ENCODE measurements around the gene LRRC61.

LRRC61 gene

DNA sequence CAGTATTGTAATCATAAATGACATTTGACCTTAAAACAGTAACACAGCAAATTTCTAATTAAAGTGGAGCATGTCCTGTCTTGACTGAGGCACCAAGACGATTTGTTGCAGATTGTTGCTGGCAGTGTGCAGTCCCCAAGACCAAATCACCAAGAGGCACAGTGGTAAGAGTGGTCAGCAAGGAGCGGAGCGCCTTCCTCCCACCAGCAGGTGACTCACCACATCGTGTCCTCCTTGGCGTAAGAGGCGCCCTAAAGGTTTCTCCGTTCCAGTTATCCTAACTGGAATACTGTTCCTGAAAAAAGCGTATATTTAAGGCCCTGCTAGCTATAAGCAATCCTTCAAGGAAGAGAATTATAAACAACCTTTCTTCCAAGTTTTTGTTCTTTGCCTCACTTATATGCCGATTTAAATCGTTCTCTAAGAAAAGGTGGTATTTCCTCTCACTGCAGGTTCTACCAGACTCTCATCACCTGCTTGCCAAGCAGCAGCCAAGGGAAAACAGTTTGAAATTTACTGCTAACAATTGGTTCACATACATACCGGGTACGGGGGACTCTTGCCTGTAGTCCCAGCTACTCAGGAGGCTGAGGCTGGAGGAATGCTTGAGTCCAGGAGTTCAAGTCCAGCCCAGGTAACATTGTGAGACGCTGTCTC is 34.7 kb downstream of the LRRC61 start:
- no peak for DNase-seq

DNA sequence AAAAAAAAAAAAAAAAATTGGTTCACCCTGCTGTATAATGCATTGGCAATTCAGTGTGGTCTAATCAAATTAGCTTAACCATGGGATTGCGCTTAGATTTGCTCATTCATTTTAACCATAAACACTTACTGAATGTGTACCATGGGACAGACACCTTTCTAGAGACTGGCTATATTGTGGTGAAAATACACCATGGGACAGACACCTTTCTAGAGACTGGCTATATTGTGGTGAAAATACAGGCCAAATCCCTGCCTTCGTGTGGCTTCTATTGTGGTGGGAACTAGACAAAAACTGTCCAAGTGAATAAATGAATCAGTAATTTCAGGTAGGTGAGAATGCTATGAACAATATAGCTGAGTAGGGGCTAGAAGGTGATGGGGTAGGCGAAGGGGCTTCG is 35.3 kb downstream of the LRRC61 start:
- no peak for DNase-seq

DNA sequence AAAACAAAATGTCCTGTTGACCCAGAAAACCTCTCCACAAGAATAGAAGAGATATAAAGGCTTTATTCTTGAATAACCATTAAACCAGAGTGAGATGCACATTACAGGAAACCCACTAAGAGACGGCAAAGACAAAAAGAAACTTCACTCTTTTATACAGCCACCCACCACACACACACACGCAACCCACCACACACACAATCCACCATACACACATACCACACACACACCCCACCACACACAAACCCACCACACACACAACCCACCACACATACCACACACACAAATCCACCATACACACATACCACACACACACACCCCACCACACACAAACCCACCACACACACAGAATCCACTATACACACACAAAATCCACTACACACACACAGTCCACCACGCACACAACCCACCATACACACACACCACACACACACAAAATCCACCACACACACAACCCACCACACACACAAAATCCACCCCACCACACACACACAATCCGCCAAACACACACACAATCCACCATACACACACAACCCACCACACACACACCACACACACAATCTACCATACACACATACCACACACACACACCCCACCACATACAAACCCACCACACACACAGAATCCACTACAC is 36.0 kb downstream of the LRRC61 start:
- no peak for DNase-seq

DNA sequence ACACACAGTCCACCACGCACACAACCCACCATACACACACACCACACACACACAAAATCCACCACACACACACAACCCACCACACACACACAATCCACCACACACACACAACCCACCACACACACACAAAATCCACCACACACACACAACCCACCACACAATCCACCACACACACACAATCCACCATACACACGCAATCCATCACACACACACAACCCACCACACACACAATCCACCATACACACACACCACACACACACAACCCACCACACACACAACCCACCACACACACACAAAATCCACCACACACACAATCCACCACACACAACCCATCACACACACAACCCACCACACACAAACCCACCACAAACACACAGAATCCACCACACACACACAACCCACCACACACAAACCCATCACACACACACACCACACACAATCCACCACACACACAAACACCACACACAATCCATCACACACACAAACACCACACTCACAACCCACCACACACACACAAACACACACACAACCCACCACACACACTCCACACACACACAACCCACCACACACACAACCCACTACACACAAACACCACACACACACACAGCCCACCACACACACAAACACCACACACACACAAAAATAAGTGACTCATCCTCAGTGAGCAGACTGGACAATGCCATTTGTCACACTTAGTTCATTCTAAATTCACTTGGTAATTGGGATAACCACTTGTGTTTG is 36.6 kb downstream of the LRRC61 start:
- DNase-seq, result no peak

DNA sequence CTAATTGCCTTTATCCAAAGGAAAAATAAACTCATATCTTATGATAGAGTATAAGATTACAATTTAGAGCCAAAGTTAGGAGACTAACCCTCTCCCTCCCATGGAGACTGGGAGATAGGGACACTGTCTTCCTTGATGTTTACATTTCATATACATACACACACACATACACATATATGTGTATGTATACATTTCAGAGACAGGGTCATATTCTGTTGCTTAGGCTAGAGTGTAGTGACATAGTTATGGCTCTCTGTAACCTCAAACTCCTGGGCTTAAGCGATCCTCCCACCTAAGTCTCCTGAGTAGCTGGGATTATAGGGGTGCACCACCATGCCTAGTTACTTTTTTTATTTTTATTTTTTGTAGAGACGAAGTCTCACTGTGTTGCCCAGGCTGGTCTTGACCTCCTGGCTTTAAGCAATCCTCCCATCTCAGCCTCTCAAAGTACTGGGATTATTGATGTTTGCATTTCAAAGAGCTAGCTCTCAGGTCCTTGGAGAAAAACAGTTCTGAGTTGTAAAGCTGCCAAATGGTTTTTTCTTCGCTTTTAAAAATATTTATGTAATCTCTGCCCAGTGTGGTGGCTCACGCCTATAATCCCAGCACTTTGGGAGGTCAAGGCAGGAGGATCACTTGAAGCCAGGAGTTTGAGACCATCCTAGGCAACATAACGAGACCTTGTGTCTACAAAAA is 37.4 kb downstream of the LRRC61 start:
- DNase-seq, result no peak

DNA sequence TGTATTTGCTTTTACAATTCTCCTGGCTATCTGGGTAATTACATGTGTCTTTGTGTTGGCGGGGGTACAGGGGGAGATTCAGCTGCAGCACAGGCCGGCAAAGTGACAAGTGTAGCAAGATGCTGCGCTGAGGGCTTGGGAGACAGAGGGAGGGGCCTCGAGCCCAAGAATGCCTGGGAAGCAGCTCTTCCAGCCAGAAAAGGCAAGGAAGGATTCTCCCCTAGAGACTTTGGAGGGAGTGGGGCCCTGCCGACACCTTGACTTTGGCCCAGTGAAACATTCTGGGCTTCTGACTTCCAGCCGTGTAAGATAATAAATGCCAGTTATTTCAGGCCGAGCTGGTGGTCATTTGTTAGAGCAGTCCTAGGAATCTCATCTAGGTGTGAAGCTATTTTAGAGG is 38.2 kb downstream of the LRRC61 start:
- DNase-seq, result no peak

DNA sequence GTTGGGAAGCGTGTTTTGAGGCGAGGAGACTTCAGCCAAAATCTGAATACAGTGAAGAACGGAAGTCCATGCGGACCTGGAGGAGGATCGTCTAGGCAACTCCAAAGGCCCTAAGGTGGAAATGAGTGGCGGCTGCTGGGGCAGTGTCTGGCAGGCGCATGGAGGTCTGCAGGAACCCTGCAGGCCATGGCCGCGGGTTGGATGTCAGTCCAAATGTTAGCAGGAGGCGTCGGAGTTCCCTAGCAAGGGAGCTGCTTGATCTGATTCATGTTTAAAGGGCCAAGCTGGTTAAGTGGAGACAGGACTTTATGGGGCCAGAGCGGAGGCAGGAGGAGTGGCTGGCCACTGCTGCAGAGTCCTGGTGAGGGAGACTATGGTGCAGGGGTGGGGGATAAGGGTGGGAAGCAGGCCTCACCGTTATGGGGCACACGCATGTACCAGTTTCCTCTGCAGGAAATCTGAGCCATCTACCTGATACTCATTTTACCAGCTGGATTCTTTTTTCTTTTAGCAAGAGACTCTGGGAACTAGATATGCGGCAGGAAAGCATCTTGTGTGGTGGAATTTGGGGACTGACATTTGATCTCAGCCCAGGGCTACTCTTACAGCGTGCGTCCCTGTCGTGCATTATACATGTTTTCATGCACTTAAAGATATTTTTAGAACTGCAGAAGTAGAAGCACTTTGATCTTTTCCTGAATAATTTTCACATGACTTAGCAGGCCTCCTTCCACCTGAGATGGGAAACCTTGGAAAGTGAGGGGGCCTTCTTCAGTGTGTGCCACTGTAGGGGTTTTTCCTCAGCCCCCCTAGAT is 38.9 kb downstream of the LRRC61 start:
- no peak for DNase-seq

DNA sequence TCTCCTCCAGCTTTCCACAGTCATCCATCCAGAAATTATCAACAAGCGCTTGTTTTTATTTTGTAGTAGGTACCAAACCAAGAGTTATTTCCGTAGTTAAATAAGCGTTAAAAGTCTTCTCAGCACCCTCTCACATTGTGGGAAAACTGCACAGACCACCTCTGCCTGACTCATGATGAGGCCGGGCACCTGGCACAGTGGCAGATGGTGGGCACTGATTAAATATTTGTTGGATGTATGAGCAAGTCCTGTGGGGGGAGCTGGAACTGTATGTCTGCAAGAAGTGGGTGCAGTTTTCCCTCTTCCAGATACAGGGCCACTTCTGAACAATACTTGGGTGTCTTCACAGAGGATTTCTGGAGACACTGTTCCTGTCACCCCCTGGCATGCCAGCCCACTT is 40.2 kb downstream of the LRRC61 start:
- peak; percentile 88 for DNase-seq

DNA sequence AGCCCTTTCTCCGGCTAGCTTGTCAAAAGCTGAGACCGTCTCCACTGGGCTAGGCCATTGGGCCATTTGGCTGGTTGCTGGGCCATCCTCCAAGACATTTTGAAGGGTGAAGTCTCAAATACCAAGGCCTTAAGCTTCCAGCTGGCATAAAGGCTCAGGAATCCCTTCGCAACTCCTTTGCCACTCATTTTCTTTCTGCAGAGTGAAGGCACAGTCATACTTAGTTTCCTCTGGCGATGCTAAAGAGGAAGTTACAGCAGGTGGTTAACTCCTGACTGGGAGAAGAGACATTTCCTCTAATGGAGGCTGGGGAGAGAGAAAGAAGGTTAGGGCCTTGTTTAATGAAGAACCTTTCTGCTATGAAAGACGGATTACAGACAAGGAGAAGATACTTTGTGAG is 40.7 kb downstream of the LRRC61 start:
- DNase-seq, result peak; percentile 60

DNA sequence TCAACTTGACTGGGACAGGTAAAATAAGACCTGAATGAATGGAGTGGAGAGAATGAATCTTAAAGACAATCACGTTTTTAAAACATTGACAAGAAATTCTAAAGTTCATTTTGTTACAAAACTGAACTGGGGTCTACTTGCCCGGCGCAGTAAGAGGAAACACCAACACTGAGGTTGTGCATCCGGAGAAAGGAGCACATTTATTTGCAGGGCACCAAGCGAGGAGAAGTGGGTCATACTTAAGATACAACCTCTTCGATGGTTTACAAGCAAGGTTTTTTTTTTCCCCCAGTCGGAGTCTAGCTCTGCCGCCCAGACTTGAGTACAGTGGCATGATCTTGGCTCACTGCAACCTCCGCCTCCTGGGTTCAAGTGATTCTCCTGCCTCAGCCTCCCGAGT is 42.0 kb downstream of the LRRC61 start:
- DNase-seq, result no peak

DNA sequence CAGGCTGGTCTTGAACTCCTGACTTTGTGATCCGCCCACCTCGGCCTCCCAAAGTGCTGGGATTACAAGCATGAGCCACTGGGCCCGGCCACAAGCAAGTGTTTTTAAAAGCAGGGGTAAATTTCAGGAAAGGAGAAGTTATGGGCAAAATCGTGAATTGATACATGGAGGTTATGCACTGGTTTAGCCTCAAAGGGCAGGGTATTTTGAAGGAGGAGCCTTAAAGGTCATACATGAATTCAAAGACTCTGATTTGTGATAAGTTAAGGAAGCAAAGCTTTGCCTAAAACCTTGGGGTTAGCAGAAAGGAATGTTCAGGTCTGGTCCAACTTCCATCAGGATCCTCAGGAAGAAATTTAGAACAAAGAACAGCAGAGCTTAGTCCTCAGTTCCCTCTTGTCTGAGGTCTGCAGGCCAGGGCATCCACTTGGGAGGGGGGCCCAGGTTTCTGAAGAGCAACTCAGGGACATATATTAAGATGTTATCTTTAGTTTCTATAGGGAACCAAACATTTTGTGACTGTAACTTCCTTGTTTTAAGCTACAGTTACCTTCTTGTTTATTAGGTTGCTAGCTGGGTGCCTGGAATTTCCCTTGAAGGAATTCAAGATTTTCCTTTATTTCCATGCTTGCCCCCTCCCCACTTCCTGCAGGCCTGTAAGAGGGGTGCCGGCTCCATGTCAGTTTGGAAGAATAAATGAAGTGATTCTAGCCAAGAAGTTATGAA is 42.7 kb downstream of the LRRC61 start:
- DNase-seq, result peak; percentile 58

DNA sequence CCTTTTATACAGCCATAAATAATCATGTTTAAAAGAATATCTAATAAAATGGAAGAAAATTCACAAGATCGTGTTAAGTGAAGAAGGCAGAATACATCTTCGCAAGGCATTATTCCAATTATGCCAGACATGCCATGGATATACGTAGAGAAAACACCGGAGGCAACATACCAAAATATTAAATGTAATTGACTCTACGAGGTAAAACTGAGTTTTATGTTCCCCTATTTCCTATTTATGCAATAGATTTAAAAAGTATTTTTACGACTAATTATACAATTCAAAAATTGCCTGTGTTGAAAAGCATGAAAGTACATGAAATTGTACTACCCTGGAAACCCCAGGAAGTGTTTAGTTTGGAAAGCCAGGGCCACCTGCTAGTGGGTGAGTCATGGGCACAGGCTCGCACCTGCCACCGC is 44.5 kb downstream of the LRRC61 start:
- DNase-seq, result peak; percentile 39

DNA sequence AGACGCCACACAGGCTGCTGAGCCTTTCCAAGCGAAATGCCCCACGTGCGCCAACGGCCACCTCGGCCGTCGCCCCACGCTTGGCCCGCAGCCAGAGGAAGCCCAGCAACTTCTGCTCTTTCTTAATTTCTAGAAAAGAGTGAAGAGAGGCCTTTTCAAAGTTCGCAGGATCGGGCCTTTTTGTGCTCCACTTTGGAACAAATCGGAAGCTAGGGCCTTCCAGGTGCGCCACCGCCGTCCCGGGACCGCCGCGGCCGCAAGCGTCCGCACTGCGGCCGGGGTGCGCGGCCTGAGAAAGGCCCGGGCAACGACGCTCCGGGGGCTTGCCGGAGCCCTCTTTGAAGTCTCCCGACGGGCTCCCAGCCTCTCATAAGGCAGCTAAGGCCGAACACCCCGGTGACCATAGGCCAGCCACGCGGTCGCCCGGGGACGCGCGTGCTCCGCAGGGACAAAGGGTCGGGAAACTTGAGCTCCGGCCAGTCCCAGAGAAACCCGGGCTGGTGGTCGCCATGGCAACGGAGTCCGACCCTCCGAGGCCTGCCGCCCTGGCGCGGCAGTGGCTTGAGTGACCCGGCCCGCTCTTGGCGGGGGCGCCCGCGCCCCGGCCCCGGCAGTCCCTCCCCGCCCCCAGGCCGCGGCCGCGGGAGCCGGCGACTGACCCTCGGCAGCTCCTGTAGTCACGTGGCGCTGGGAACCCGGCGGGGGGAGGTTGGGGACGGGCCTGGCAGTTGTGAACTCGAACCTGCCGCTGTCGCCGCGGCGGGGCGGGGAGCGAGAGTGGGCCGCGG is 45.1 kb downstream of the LRRC61 start, which contains the start of gene REPIN1:
Gene REPIN1 (plus strand): TSS at position 727 of the 788 bp plus-strand sequence. CDS start 890 bp downstream, outside the sequence.
- peak; percentile 95 for DNase-seq

DNA sequence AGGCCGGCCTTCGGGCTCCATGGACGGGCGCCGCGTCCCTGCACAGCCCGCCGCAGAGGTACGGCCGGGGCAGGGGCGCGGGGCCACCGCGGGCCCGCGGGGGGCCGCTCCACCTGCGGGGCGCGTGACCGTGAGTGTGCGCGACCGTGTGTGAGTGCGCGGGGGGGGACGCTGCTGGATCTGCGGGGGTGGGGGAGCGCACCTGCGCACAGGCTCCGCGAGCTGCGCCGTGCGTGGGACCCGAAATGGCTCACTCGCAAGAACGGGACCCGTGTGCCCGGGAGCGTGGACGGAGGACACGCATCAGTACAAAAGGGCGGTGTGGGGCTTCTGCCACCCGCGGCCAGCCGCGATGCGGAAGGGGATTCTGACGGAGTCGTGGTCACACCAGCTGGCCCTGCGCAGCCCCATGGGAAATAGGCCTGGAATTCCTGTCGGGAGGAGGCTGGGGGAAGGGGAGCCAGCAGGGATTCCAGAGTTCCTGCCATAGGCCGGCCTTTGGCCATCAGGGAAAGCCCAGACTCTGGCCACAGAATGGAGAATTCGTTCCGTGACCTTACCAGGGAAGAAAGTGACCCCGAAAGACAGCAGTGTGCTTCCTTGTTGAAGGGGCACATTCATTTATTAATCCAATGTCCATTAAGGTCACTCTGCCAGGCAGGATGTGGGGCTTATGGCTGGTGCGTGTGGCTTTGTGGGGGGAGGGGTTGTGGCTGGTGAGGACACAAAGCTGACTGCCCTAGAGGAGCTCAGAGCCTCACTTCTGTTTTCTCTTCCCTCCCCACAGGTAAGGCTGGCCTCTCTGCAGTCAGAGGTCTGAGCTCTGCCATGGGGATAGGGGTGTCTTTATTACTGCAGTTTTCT is 46.0 kb downstream of the LRRC61 start:
- peak; percentile 78 for DNase-seq

DNA sequence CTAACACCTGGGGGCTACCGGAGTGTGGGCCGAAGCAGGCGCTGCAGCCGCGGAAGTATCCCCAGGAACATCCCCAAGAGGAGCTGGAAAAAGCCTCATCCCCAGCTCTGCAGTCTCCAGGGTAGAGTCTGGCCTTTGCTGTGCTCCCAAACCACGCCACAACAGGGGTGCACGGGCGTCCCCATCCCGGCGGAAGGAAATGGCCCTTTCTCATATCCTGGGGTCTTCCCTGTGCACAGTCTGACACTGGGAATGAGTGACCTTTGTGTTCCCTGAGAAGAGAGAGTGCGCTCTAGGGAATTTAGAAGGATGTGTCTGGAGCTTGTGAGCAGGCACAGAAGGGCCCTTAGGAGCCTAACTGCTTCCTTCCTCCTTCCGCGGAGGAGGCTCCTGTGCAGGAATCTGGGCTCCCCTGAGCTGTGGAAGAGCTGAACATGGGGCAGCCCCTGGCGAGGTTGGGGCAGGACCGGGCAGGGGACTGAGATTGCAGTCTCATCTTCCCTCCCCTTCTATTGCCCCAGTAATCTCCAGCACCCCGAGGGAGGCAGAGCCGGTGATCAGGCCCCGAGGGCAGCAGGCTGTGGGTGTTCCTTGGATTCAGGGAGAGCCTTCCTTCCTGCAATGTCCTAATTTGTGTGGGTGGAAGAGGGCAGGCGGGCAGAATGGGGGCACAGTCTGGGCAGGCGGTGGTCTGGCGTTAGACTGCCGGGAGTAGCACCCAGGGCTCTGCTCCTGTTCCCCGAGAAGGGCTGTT is 46.8 kb downstream of the LRRC61 start:
- no peak for DNase-seq

DNA sequence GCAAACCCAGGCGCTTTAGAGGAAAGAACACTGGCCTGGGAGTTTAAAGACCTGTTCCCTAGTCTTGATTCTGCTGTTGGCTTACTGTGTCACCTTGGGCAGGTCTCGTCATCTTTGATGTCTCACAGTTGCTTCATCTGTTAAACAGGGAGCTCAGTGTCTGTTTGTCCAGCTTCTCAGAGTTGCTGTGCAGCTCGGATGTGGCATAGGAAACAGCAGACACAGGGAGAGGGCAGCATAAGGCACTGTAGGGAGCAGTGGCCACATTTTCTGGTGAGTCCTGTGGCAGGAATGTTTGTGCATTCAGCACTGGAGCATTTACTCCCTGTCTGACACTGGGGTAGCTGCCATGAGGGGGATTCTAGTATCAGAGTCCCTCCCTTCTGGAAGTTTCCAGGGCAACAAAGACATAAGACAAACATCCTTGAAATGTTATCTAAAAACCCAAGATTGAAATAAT is 47.5 kb downstream of the LRRC61 start:
- DNase-seq, result no peak

DNA sequence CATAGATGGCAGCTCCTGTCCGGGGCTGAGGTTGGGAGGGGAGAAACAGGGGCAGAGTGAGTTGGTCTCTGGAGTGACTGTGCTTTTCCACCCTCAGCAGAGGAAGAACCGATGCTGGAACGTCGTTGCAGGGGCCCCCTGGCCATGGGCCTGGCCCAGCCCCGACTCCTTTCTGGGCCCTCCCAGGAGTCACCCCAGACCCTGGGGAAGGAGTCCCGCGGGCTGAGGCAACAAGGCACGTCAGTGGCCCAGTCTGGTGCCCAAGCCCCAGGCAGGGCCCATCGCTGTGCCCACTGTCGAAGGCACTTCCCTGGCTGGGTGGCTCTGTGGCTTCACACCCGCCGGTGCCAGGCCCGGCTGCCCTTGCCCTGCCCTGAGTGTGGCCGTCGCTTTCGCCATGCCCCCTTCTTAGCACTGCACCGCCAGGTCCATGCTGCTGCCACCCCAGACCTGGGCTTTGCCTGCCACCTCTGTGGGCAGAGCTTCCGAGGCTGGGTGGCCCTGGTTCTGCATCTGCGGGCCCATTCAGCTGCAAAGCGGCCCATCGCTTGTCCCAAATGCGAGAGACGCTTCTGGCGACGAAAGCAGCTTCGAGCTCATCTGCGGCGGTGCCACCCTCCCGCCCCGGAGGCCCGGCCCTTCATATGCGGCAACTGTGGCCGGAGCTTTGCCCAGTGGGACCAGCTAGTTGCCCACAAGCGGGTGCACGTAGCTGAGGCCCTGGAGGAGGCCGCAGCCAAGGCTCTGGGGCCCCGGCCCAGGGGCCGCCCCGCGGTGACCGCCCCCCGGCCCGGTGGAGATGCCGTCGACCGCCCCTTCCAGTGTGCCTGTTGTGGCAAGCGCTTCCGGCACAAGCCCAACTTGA is 48.2 kb downstream of the LRRC61 start:
- no peak for DNase-seq

DNA sequence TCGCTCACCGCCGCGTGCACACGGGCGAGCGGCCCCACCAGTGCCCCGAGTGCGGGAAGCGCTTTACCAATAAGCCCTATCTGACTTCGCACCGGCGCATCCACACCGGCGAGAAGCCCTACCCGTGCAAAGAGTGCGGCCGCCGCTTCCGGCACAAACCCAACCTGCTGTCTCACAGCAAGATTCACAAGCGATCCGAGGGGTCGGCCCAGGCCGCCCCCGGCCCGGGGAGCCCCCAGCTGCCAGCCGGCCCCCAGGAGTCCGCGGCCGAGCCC is 48.8 kb downstream of the LRRC61 start:
- DNase-seq, result no peak
